Body of pancreas (tissue), 4 donors: Measurements from ENCODE around the gene TBC1D14.

Source experiments
- CTCF ChIP-seq, 7 experiments: fragments of 450-650 bp in 4 of 7; fragments of 200-600 bp in 3 of 7; sonication (generic) in 3 of 7; IDR thresholded peaks; one replicate each; pipeline ENCODE4 v1.5.1; 2016 to 2019; ENCODE audit warnings: antibody characterized with exemption in 7 of 7
- POLR2A ChIP-seq, 3 donors: fragments of 450-650 bp; IDR thresholded peaks; one replicate each; pipeline ENCODE4 v1.6.1; 2016; ENCODE audit warnings: antibody characterized with exemption in 3 of 3, mild to moderate bottlenecking in 2 of 3

GRCh38 chr4:6908432-6909112 lies 1.1 kb upstream of the TBC1D14 start:
- TF ChIP-seq CTCF (IDR thresholded peaks at IDR 0.05) (no peak), POLR2A (IDR thresholded peaks at IDR 0.05) (no peak)
